Right lobe of liver (tissue), 6 donors: ENCODE measurements around the gene ZBTB24. TPM values are rescaled to one million over a fixed set of nuclear protein-coding genes. Genes with fewer than 3 reads are reported as not detected.

Source experiments
- ATAC-seq, 4 donors: fragments of 200-7000 bp; cut with Tn5 transposase; one replicate each; pipeline ENCODE4 v1.9.1; 2020; ENCODE audit warnings: mild to moderate bottlenecking in 4 of 4, moderate library complexity in 4 of 4
- DNase-seq, 3 donors: peaks; one replicate each; pipeline ENCODE4 v3.0.0-alpha.2; 2020
- H3K27ac ChIP-seq, 3 donors: fragments of 200-600 bp; one replicate each; pipeline ENCODE4 v1.8.0; 2022
- H3K27me3 ChIP-seq, 2 donors: fragments of 200-600 bp; one replicate each; pipeline ENCODE4 v1.8.0; 2022
- H3K36me3 ChIP-seq, 4 donors: fragments of 200-600 bp; sonication (generic) in 1 of 4; one replicate each; pipeline versions ENCODE4 v1.5.1 to v1.8.0; 2017 to 2022; ENCODE audit warnings: control low read depth in 1 of 4
- H3K4me1 ChIP-seq, 4 donors: fragments of 200-600 bp; sonication (generic) in 1 of 4; one replicate each; pipeline versions ENCODE4 v1.5.1 to v1.8.0; 2017 to 2022; ENCODE audit warnings: control low read depth in 1 of 4
- H3K4me3 ChIP-seq, 3 donors: fragments of 200-600 bp; one replicate each; pipeline ENCODE4 v1.8.0; 2022
- H3K9me3 ChIP-seq, 4 donors: fragments of 200-600 bp; sonication (generic) in 1 of 4; one replicate each; pipeline versions ENCODE4 v1.5.1 to v1.8.0; 2017 to 2022; ENCODE audit warnings: control low read depth in 1 of 4
- POLR2A ChIP-seq: fragments of 450-650 bp; IDR thresholded peaks from one replicate; pipeline ENCODE4 v1.6.1; 2017; ENCODE audit warnings: antibody characterized with exemption, mild to moderate bottlenecking
- WGBS: methylation state at CpG from one replicate; pipeline ENCODE4 v1.1.6; 2018; ENCODE audit warnings: low coverage, low lambda C conversion rate; ENCODE audit not compliant: insufficient coverage; ENCODE audit errors: missing lambda C conversion rate; 5-methylcytosine and 5-hydroxymethylcytosine counted together
- intact Hi-C, 2 donors: fragments of 100-400 bp; cut with DNase I; formaldehyde crosslinking; loops; one replicate each; pipeline versions ENCODE4 v1.11.2 to v1.14.1; 2022
- total RNA-seq, 6 experiments: library from RNA; depleted of rRNA in 2 of 6; stranded (reverse); fragments of >200 nt in 2 of 6; fragmentation: NEBNext Ultra II Directional in 3 of 6; extraction: Animal tissue kit (Norgen Biotek cat#: 25700) in 3 of 6; gene quantifications; one replicate each; pipeline versions ENCODE4 v1.1.0 to v1.2.4, GENCODE V29; 2016 to 2023
- TF ChIP-seq, protein P1 (sequence below), 4 donors: fragments of 200-600 bp in 3 of 4; fragments of 450-650 bp in 1 of 4; IDR thresholded peaks; one replicate each; pipeline versions ENCODE4 v1.5.1 to v1.8.0; 2016 to 2022; ENCODE audit warnings: antibody characterized with exemption in 4 of 4, mild to moderate bottlenecking in 2 of 4
- donor health status: DM: no; HTN: yes; CAD: no.
- donor health status: DM: no; HTN: no; CAD: no.
- donor health status: DM: no; HTN: no; CAD: no.
- donor health status: DM: no; HTN: yes; CAD: no.
- donor health status: DM: no; HTN: yes; CAD: no.

Gene ZBTB24
- total RNA-seq, 6 experiments from 2014 or later = 2.4 to 3.6 (median 2.7) TPM

DNA sequence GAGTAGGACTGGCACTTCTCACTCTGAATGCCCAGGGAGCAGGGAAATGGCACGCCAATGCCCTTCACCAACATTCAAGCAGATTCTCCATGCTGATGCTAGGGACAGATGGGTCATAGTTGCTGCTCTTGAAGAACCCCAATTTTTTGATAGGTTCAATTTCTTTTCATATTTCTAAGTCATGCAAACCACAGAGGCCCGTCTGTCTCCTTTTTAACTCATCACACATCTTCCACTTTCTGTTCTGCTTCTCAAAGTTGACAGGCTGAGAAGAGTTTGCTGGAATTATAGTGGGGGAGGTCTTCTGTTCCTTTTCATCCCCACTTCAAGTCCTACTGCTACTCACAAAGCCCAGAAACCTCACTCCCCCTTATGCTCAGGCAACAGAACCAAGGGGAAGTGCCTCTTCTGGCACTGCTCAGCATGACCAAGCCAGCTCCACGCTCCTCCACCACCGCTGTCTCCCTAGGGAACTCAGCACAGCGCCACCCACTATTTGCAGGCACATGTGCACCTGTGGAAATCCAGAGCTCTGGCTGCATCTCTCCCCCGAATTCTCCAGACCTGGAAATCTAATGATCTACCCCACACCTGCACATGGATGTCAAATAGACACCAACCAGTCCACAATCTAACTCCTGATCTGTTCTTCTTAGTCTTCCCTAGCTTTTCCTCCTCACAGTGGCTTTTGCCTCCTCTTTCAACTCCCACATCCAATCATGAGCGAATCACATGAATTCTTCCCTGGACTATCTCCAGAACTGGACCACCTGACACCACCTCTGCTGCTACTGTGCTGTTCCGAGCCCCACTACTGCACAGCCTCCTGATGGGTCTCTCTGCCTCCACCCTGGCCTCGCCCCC, 10.7 kb downstream of the ZBTB24 start:
- Histone ChIP-seq H3K27ac (no peak overlapping the region), H3K4me3 (no peak overlapping the region), H3K4me1 (peaks cover 0 to 11% (median 0%) of the 10 kb centered on the region in 4 donors), H3K9me3 (no peaks in the 10 kb centered on the region), H3K27me3 (no peaks in the 10 kb centered on the region), H3K36me3 (peaks cover 0 to 56% (median 0%) of the 10 kb centered on the region in 4 donors)
- DNase-seq = no peak
- TF ChIP-seq POLR2A = no peak
- TF ChIP-seq, protein P1, sequence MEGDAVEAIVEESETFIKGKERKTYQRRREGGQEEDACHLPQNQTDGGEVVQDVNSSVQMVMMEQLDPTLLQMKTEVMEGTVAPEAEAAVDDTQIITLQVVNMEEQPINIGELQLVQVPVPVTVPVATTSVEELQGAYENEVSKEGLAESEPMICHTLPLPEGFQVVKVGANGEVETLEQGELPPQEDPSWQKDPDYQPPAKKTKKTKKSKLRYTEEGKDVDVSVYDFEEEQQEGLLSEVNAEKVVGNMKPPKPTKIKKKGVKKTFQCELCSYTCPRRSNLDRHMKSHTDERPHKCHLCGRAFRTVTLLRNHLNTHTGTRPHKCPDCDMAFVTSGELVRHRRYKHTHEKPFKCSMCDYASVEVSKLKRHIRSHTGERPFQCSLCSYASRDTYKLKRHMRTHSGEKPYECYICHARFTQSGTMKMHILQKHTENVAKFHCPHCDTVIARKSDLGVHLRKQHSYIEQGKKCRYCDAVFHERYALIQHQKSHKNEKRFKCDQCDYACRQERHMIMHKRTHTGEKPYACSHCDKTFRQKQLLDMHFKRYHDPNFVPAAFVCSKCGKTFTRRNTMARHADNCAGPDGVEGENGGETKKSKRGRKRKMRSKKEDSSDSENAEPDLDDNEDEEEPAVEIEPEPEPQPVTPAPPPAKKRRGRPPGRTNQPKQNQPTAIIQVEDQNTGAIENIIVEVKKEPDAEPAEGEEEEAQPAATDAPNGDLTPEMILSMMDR (IDR thresholded peaks at IDR 0.05) = no peak
- intact Hi-C loops = no loop called here
- WGBS = 96% methylated on average over 7 of the region's 9 CpGs
- ATAC-seq = no peak

DNA sequence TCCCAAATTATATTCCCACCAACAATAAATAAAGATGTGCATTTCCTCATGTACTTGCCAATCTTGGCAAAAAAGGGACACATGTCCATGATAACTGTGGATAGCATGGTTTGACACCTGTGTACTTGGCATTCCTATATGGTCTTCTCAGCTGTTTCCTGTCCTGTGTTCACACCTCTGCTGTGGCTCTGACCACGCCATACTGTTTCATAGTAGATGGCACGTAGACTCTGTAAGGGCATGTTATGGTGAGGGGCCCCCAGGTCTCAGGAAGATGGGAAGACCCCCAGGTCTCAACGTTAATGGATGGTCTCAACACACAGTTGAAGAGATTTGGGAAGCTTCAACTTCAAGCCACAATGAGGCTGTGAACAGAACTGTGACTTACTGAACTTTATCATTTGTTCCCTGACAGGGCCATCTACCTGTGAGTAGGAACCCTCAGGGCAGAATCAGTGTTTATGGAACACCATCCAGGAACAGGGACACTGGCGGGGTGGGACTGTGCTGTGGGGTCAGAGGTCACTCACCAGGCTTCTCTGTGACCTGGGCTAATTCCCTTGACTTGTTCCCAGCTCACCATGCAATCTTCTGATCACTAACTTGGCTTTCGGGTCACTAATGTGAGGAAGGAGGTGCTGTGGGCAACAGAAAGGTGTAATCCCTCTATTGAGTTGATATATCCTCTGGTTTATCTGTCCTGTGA, 11.8 kb downstream of the ZBTB24 start:
- ATAC-seq (no peak), DNase-seq (no peak)
- Histone ChIP-seq H3K9me3 (no peaks in the 10 kb centered on the region), H3K27ac (no peak overlapping the region), H3K27me3 (no peaks in the 10 kb centered on the region), H3K4me3 (no peak overlapping the region), H3K4me1 (peaks cover 0 to 10% (median 0%) of the 10 kb centered on the region in 4 donors), H3K36me3 (peaks cover 0 to 67% (median under 1%) of the 10 kb centered on the region in 4 donors)
- intact Hi-C loops = no loop called here
- WGBS = 96% methylated on average over 5 of the region's 5 CpGs
- no peak for TF ChIP-seq POLR2A
- TF ChIP-seq, protein P1 (IDR thresholded peaks at IDR 0.05) = no peak

DNA sequence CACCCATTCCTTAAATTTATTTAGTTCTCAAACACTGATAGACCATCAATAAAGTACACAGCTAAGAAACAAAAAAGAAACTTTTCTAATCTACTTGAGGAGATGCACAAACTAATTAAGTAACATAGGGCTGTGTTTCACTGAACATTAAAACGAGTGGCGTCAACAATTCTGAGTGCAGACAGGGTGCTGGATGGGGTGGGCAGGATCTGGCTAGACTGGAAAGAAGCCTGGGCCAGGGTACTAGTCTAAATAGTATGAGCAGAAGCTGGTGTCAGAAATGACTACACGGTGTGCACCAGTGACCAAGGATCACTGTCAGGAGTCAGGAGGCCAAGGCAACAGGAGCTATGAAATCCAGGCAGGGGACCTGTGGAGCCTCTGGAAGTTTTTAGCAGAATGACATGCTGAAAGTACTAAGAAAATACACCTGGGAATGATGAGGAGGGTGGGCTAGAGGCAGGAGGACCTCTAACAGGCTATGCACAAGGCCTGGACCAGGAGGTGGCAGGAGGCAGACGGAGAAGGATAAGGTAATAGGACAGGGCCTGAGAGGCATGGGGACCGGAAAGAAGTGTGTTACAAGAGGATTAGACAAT, 13.3 kb downstream of the ZBTB24 start:
- DNase-seq (no peak), ATAC-seq (no peak)
- intact Hi-C loops = no loop called here
- Histone ChIP-seq H3K4me1 (no peaks in the 10 kb centered on the region), H3K9me3 (no peaks in the 10 kb centered on the region), H3K36me3 (peaks cover 0 to 71% (median 5%) of the 10 kb centered on the region in 4 donors), H3K27ac (no peak overlapping the region), H3K27me3 (no peaks in the 10 kb centered on the region), H3K4me3 (no peak overlapping the region)
- WGBS = 98% methylated on average over 3 of the region's 5 CpGs
- TF ChIP-seq, protein P1 (IDR thresholded peaks at IDR 0.05) = no peak

DNA sequence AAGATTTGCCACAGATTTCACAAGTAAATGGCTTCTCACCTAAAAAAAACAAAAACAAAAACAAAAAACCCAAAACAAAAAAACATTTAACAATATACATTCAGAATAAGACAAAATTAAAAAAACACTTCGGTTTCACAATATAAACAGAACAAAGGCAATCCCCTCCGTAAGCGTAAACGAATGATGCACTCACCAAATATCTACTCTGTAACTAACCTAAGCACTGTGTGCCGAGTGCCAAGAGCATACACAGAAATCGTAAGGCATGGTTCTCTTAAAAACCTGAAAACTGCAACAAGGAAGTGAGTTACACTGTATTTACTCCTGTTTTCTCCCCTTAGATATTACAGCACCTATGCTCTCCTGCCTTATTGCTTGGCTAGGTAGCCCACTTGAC, 15.3 kb downstream of the ZBTB24 start:
- TF ChIP-seq POLR2A = no peak
- TF ChIP-seq, protein P1 (IDR thresholded peaks at IDR 0.05) = no peak
- no peak overlapping the region for H3K27ac ChIP-seq
- peaks cover 0 to 59% (median 7%) of the 10 kb centered on the region in 4 donors for H3K36me3 ChIP-seq
- no peaks in the 10 kb centered on the region for H3K4me1 ChIP-seq
- no peaks in the 10 kb centered on the region for H3K27me3 ChIP-seq
- no peak for ATAC-seq
- no peak overlapping the region for H3K4me3 ChIP-seq
- intact Hi-C loops = no loop called here
- no peaks in the 10 kb centered on the region for H3K9me3 ChIP-seq
- DNase-seq = no peak
- WGBS = 92% methylated on average over 6 of the region's 6 CpGs
